GM23248 (cell line): ENCODE measurements around the gene GSN. TPM values are rescaled to one million over a fixed set of nuclear protein-coding genes. Genes with fewer than 3 reads are reported as not detected.

Experiments
- DNase-seq: peaks from one replicate; pipeline ENCODE4 v3.0.0-alpha.2; 2015
- H2AFZ ChIP-seq: fragments of 200-600 bp; sonication (generic); 2 replicates; pipeline ENCODE4 v1.6.1; 2016; ENCODE audit warnings: antibody characterized with exemption
- H3F3A ChIP-seq: fragments of 200-600 bp; sonication (generic); 2 replicates; pipeline ENCODE4 v1.6.1; 2016; ENCODE audit warnings: mild to moderate bottlenecking, antibody characterized with exemption, mixed run types; ENCODE audit not compliant: insufficient read depth
- H3K27ac ChIP-seq: fragments of 200-600 bp; sonication (generic); 2 replicates; pipeline ENCODE4 v1.5.1; 2016; ENCODE audit warnings: mild to moderate bottlenecking
- H3K27me3 ChIP-seq: fragments of 200-600 bp; sonication (generic); replicated peaks from 2 replicates; pipeline ENCODE4 v1.6.1; 2016; ENCODE audit warnings: mild to moderate bottlenecking; ENCODE audit not compliant: insufficient read depth
- H3K36me3 ChIP-seq: fragments of 200-600 bp; sonication (generic); 2 replicates; pipeline ENCODE4 v1.6.1; 2016; ENCODE audit warnings: low read depth, mild to moderate bottlenecking
- H3K4me1 ChIP-seq: fragments of 200-600 bp; sonication (generic); 2 replicates; pipeline ENCODE4 v1.6.1; 2016; ENCODE audit warnings: mild to moderate bottlenecking; ENCODE audit not compliant: insufficient read depth
- H3K4me2 ChIP-seq: fragments of 200-600 bp; sonication (generic); one replicate; pipeline ENCODE4 v1.6.1; 2016; ENCODE audit warnings: mild to moderate bottlenecking; ENCODE audit not compliant: unreplicated experiment
- H3K4me3 ChIP-seq: fragments of 200-600 bp; sonication (generic); 2 replicates; pipeline ENCODE4 v1.5.1; 2016; ENCODE audit warnings: mild to moderate bottlenecking
- H3K79me2 ChIP-seq: fragments of 200-600 bp; sonication (generic); 2 replicates; pipeline ENCODE4 v1.6.1; 2016; ENCODE audit warnings: mild to moderate bottlenecking; ENCODE audit not compliant: insufficient read depth
- H3K9ac ChIP-seq: fragments of 200-600 bp; sonication (generic); 2 replicates; pipeline ENCODE4 v1.6.1; 2016; ENCODE audit warnings: mild to moderate bottlenecking
- H3K9me2 ChIP-seq: fragments of 200-600 bp; sonication (generic); 2 replicates; pipeline ENCODE4 v1.6.1; 2016; ENCODE audit warnings: mixed run types, mild to moderate bottlenecking, moderate library complexity; ENCODE audit not compliant: insufficient read depth
- H3K9me3 ChIP-seq: fragments of 200-600 bp; sonication (generic); one replicate; pipeline ENCODE4 v1.6.1; 2017; ENCODE audit warnings: low read depth
- H4K20me1 ChIP-seq: fragments of 200-600 bp; sonication (generic); 2 replicates; pipeline ENCODE4 v1.6.0; 2016; ENCODE audit not compliant: insufficient read depth
- EZH2 ChIP-seq: fragments of 200-600 bp; sonication (generic); IDR thresholded peaks from 2 replicates; pipeline ENCODE4 v1.6.1; 2018; ENCODE audit warnings: antibody characterized with exemption, mild to moderate bottlenecking; ENCODE audit not compliant: insufficient read depth, poor library complexity, severe bottlenecking
- EZH2phosphoT487 ChIP-seq: fragments of 200-600 bp; sonication (generic); IDR thresholded peaks from 2 replicates; pipeline ENCODE4 v1.6.1; 2018; ENCODE audit warnings: antibody characterized with exemption, moderate library complexity, mild to moderate bottlenecking, low read depth; ENCODE audit not compliant: insufficient read depth
- WGBS, 2 experiments: methylation state at CpG; one replicate each; pipeline ENCODE4 v1.1.6; 2015 to 2017; ENCODE audit warnings: low lambda C conversion rate in 2 of 2, low coverage in 1 of 2; ENCODE audit errors: missing lambda C conversion rate in 2 of 2; 5-methylcytosine and 5-hydroxymethylcytosine counted together
- in situ Hi-C: fragments of 300-500 bp; cut with MboI; formaldehyde crosslinking; loops from 2 replicates; pipeline ENCODE4 v1.15.0; 2020
- polyA plus RNA-seq: library from polyadenylated mRNA; unstranded; fragments of >200 nt; fragmentation: Nextera tagmentation; extraction: Ambion mirVana; gene quantifications from 2 replicates; pipeline ENCODE4 v1.2.1, GENCODE V29; 2016
- total RNA-seq: library from RNA; depleted of rRNA; stranded (reverse); fragments of >200 nt; shearing (Covaris generic); gene quantifications from 2 replicates; pipeline ENCODE4 v1.2.3, GENCODE V29; 2014

GSN gene
- total and polyA plus RNA-seq, 2 experiments from 2014 or later, result 258 to 387 TPM

DNA sequence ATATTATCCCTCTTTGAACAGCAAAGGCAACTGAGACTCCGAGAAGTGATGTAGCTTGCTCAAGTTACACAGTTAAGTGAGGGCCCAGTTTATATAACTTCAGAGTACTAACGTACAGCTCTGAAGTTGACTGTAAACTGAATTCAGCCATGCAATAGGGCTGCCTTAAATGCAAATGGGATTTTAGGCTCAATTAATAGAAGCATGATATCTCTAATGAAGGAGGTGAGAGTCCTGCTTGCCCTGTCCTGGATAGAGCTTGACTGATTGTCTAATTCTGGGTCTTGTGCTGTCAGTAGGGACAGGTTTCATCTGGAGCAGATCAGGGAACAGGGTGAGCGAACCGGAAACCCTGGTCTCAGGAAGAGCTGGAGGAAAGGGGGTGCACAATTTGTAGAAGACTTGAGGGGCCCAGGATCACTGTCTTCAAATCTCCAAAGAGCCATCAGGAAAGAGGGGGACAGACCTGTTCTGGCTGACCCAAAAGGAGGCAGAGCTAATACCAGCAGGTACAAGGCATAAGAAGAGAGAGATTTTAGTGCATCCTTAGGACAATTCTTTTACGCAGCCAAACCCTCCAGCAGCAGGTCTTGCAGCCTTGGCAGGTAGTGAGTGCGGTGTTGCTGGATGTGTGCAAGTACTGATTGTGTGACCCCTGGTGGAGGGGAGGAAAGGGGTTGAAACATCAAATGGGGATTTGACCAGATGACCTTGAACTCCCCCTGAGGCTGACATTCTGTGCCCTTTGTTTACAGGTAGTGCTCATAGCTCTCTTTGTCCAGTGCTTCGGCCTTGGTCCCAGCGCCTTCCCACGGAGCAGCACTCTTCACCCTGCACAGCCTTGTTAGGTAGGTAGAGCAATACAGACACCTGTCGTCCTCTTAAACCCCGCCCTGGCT lies 13.0 kb downstream of the GSN start:
- TF ChIP-seq EZH2 (no peak), EZH2phosphoT487 (no peak)
- 85 to 86% methylated on average over 11 of the region's 11 CpGs for WGBS, 2 experiments
- H3K4me3 ChIP-seq, result no peak overlapping the region
- peaks cover 51% of the 10 kb centered on the region for H3K79me2 ChIP-seq
- H3K4me1 ChIP-seq, result peaks cover 77% of the 10 kb centered on the region
- no peak overlapping the region for H2AFZ ChIP-seq
- H3F3A ChIP-seq, result peaks cover 82% of the 10 kb centered on the region
- H3K9me2 ChIP-seq, result no peaks in the 10 kb centered on the region
- no peaks in the 10 kb centered on the region for H3K36me3 ChIP-seq
- no peaks in the 10 kb centered on the region for H4K20me1 ChIP-seq
- no peaks in the 10 kb centered on the region for H3K9me3 ChIP-seq
- no peak overlapping the region for H3K27ac ChIP-seq
- in situ Hi-C loops, result no loop called here
- H3K9ac ChIP-seq, result no peak overlapping the region
- no peaks in the 10 kb centered on the region for H3K27me3 ChIP-seq
- H3K4me2 ChIP-seq, result peak overlapping the region; percentile 35
- DNase-seq, result no peak

- H3K4me3 ChIP-seq, result peak overlapping the region; percentile 20
- H3K79me2 ChIP-seq, result peaks cover 43% of the 10 kb centered on the region
- H4K20me1 ChIP-seq, result no peaks in the 10 kb centered on the region
- H3K4me2 ChIP-seq, result peak overlapping the region; percentile 35
- in situ Hi-C loops, result no loop called here
- H3K9ac ChIP-seq, result peak overlapping the region; percentile 44; the same call in 1 of the 2 replicates
- 27 to 33% methylated on average over 10 of the region's 10 CpGs for WGBS, 2 experiments
- no peak overlapping the region for H2AFZ ChIP-seq
- H3K27ac ChIP-seq, result peak overlapping the region; percentile 80
- peak; percentile 68 for DNase-seq
- H3K9me3 ChIP-seq, result no peaks in the 10 kb centered on the region
- no peaks in the 10 kb centered on the region for H3K9me2 ChIP-seq
- TF ChIP-seq EZH2 (no peak), EZH2phosphoT487 (no peak)
- no peaks in the 10 kb centered on the region for H3K36me3 ChIP-seq
- peaks cover 82% of the 10 kb centered on the region for H3F3A ChIP-seq
- H3K4me1 ChIP-seq, result peaks cover 77% of the 10 kb centered on the region
- H3K27me3 ChIP-seq, result no peaks in the 10 kb centered on the region
Observed at GRCh38 chr9:121281614-121282276, 13.8 kb downstream of the GSN start.

DNA sequence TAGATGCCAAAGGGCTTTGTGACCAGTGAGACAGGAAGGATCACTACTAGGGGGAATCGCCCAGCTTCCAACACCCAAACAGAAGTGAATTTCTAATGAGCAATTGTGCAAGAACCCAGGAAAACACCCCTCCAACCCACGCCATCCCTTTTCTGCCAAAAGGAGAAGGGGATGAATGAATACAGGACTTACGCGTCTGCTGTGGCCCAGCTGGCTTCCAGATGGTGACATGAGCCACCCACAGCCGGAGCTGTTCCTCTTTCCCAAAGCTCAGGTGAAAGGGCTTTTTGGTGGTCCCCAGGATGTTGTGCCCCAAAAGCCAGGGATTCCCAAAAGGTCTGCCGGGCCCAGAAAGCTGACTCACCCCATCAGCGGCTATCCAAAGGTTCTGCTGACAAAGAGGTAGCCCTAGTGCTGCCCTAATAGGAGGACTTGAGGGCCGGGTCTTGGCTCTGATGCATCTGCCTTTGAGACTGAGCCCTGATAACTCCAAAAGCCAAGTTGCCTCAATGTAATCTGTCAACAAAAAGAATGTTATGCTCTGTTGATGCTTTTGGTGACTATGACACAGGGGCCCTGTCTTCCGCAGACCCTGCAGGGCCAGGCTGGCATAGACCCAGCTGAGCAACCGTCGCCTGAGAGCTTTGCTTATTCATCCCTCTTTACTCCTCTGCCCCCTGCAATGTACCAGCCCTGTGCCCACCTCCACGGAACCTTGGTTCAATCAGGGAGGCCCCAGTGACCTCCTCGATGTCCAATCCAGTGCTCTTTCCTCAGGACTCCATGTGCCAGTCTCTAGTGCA lies 14.5 kb downstream of the GSN start:
- Histone ChIP-seq H3K9me3 (no peaks in the 10 kb centered on the region), H3K4me1 (peaks cover 75% of the 10 kb centered on the region), H3K79me2 (peaks cover 43% of the 10 kb centered on the region), H2AFZ (no peak overlapping the region), H3K9ac (peak overlapping the region; percentile 44), H3K36me3 (no peaks in the 10 kb centered on the region), H3K4me3 (peak overlapping the region; percentile 20), H3K9me2 (no peaks in the 10 kb centered on the region), H3F3A (peaks cover 75% of the 10 kb centered on the region), H3K27me3 (no peaks in the 10 kb centered on the region), H4K20me1 (no peaks in the 10 kb centered on the region), H3K4me2 (peak overlapping the region; percentile 35), H3K27ac (peak overlapping the region; percentile 80)
- peak; percentile 90 for DNase-seq
- in situ Hi-C loops, result no loop called here
- 7% methylated on average over 13 of the region's 13 CpGs for WGBS, 2 experiments
- TF ChIP-seq EZH2phosphoT487 (no peak), EZH2 (no peak)

DNA sequence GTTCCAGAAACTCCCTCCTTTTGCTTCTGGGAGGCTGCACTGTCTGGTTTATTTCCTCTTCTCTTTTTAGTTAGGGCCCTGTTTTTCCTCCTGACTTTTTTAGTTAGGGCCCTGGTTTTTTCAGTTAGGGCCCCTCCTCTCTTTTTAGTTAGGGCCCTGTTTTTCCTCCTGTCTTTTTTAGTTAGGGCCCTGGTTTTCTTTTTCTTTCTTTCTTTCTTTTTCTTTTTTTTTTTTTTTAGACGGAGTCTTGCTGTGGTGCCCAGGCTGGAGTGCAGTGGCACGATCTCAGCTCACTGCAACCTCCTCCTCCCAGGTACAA lies 15.1 kb downstream of the GSN start:
- Histone ChIP-seq H3K79me2 (peaks cover 47% of the 10 kb centered on the region), H3K4me2 (no peak overlapping the region), H3K9ac (peak overlapping the region; percentile 44)

More for the DNA sequence above, 15.1 kb downstream of the GSN start:
- 10 to 29% methylated on average over 1 to 2 of the region's 2 CpGs for WGBS, 2 experiments
- no peaks in the 10 kb centered on the region for H4K20me1 ChIP-seq
- H3K27me3 ChIP-seq, result no peaks in the 10 kb centered on the region
- DNase-seq, result no peak
- no peak for TF ChIP-seq EZH2
- no peak for TF ChIP-seq EZH2phosphoT487
- H3K9me2 ChIP-seq, result no peaks in the 10 kb centered on the region
- no peaks in the 10 kb centered on the region for H3K36me3 ChIP-seq
- H2AFZ ChIP-seq, result no peak overlapping the region
- peaks cover 70% of the 10 kb centered on the region for H3F3A ChIP-seq
- peaks cover 76% of the 10 kb centered on the region for H3K4me1 ChIP-seq
- H3K9me3 ChIP-seq, result no peaks in the 10 kb centered on the region
- no peak overlapping the region for H3K4me3 ChIP-seq
- H3K27ac ChIP-seq, result peak overlapping the region; percentile 80
- in situ Hi-C loops, result no loop called here
